HG03159 (cell line): ENCODE data around the gene MGST2.

Experiments used
- ATAC-seq: cut with Tn5 transposase; IDR thresholded peaks from one replicate; pipeline ENCODE4 v1.9.1; 2021; ENCODE audit warnings: mild to moderate bottlenecking, moderate library complexity; ENCODE audit not compliant: unreplicated experiment

MGST2 gene

DNA sequence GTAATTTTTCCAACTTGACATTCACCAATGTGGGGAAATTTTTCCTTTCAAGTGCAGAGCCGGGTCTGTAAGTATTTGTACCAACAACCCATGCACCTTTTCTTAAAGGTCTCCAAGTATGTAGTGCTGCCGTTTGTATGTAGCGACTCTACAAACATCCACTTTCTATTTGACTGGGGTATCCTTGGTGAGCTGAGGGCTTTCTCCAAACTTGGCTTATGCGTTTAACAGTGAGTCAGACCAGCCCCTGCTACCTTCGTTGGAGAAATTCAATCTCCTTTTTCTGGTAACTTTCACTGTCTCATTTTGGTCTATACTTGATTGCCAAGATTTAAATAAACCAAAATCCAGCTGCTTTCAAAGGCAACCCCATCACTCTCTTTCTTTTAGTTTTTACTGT, 34.9 kb downstream of the MGST2 start:
- ATAC-seq, result no peak

GRCh38 chr4:139704915-139705485, 39.4 kb downstream of the MGST2 start:
- ATAC-seq, result no peak

DNA sequence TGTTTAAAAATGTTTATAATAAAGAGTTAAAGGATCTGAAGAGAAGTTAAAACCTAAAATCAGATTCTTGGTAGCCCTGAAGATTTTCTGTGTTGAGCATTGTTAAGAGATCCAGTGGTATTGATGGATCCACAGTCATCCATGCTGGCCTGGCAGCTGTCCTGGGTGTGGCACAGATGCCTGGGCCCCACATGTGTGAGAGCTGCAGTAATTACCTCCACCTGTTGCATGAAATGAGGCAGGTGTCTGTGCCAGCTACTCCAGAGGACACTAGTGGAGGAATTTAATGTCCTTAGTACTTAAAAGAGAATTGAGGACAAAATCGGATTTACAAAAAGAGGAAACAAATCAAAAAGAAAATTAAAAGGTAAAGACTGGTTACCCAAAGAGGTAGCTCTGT, 44.0 kb downstream of the MGST2 start:
- no peak for ATAC-seq

DNA sequence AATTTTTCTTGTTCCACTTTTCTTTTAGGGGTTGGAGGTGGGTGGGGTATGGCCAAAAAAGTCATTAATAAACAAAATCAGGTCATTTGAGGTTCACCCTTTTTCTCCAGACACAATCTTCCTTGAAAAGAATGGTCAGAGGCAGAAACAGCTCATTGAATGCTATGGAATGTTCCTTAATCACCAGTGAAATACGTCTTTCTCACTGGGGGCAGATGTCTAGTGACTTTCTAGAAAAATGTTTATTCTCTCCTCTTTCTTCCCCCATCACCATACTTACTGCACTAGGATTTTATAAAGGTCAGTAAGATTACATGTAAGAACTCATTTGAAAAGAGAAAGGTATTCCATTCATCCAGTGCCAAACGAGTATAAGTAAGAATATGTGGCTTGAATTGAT, 44.5 kb downstream of the MGST2 start:
- no peak for ATAC-seq

DNA sequence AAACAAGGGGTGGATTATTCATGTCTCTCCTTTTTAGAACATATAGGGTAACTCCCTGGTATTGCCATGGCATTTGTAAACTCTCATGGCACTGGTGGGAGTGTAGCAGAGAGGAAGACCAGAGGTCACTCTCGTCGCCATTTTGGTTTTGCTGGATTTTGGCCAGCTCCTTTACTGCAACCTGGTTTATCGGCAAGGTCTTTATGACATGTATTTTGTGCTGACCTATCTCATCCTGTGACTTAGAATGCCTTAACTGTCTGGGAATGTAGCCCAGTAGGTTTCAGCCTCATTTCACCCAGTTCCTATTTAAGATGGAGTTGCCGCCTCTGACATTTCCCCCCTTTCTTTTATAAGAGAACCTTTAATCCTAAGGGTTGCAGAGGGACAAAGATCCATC, 45.8 kb downstream of the MGST2 start:
- no peak for ATAC-seq

DNA sequence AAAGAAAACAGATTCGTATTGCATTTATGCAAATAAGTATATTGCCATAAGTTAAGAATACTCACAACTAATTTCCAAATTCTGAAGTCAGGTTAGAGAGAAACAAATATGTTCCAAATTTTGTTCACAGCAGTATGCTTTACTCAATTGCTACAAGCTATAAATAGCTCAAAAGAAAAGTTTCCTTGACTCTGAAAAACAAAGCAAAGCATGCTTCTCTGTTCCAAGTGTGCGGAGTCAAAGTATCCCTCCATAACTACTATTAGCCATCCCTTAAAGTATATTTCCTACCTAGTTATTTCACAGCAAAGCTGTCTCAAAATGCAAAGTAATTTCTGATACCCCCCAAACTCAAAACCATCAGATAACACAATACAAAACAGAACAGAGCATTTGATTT, 47.3 kb downstream of the MGST2 start:
- ATAC-seq, result no peak

- ATAC-seq, result no peak
Measured at GRCh38 chr4:139715746-139716391, 50.2 kb downstream of the MGST2 start.

DNA sequence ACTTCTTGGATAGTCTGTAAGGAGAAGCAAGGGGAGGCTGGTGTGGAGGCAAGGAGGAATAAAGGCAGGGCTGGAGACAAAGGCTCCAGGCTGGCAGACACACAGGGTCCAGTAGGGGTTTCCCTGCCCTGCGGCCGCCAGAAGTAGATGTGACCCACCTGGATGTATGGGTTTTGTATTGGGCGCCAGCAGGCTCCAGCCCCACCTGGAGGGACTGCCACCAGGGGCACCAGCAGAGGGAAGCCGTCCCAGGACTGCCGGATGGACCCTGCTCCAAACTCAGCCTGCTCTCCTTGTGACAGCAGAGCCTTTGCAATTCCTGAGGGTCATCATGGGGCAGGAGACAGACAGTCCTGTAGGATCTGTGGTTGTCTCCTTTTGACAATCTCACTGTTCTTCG, 52.7 kb downstream of the MGST2 start:
- no peak for ATAC-seq

DNA sequence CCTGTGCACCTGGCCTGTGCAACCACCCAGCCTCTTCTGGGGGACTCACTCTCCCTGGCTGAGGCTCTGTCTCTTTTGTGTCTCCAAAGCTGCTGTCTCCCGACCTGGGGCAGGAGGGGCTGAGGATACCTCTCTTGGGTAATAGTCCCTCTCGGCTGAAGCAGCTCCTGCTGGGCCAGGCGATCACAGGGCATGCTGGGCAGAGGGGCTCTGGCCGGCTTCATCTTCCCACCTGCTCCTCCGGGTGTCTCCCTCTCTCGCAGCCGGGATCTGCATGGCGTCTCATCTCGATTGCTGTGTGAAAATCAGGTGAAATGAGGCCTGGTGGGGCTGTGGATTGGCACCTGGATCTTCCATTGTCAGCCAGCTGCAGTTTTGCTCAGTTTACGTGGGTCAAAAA, 53.2 kb downstream of the MGST2 start:
- ATAC-seq, result no peak

DNA sequence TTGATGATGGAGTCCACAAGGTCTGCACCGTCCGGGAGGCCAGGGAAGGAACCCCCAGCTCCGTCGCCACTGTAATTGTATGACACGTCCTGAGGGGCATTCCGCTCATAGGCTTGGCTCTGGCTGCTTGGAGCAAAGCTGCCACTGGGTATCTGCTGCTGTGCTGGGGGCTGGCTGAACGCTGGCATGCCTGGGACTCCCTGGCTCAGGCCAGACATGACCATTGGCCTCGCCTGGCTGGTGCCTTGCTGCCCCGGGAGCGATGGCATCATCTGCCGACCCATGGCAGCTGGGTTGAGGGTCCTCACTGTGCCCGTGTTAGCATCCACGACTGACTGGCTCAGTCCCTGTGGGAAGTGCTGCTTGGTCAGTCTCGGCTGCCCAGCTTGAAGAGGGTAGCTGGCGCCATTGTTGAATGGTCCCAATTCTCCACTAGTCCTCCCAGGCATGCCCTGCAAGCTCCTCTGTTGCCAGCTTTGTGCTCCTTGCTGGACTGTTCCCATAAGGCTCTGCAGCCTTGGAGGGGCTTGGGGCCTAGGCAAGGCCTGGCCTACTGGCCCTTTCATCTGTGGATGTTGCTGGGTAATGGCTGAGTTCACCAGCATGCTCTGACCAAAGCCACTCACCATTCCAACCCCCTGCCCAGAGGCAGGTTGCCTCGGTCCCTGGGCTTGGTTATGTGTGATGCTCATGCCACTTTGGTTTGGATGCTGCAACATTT, 53.9 kb downstream of the MGST2 start:
- ATAC-seq, result no peak

DNA sequence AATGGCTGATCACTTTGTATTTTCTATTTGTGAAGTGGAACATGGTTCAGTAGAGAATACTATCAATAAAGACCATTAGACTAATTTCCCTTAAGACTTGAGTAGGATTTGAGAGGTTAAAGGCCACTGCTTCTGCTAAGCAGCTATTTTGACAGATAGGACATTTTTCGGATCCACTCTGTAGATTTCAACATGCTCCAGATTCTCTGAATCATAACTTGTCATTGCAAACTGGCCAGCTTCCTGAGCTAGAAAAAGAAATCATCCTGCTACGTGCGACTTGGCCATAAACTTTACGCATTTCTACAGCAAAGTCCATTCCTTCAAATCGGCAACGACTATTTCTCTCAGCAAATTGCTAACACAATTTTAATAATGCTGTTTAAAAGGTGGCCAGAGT, 55.2 kb downstream of the MGST2 start:
- ATAC-seq, result no peak

DNA sequence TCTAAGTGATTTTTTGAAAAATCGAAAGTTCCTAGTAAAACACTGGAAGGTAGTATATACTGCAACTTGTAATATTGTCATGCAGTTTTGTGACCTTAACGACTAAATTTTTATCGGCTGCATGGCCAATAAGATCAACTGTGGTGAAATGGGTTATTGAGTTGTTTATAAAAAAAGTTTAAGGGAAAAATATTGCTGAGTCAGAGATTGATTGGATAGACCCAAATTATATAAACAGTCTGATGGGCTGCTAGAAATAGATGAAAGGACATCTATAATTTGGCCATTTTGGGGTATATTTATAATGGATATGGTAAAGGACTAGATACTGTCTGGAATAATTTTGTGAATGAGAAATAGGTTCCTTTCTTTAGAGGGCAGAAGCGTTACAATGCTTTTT, 56.2 kb downstream of the MGST2 start:
- ATAC-seq, result no peak

GRCh38 chr4:139725236-139725635, 59.6 kb downstream of the MGST2 start:
- no peak for ATAC-seq

- no peak for ATAC-seq
Measured at GRCh38 chr4:139726615-139727014, 61.0 kb downstream of the MGST2 start.

- ATAC-seq, result no peak
Measured at GRCh38 chr4:139728146-139728545, 62.5 kb downstream of the MGST2 start.

DNA sequence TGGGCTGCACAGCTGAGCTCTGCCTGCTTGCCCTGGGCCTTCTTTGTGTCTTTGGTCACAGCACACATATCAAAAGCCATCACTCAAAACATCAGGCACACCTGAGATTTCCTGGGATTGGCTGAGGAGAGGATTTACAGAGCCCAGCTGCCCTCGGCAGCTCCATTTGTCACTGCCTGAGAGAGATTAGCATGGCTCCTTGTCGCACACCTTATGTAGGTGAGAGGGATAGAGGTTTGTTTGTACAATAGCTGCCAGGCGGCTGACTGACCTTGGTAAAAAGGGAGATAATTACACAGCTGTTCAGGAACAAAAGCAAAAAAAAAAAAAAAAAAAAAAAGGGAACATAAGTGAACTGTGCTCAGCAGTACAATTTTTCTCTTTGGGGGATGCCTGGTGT, 63.2 kb downstream of the MGST2 start:
- no peak for ATAC-seq

- ATAC-seq, result no peak
Measured at GRCh38 chr4:139732991-139733570, 67.5 kb downstream of the MGST2 start.

DNA sequence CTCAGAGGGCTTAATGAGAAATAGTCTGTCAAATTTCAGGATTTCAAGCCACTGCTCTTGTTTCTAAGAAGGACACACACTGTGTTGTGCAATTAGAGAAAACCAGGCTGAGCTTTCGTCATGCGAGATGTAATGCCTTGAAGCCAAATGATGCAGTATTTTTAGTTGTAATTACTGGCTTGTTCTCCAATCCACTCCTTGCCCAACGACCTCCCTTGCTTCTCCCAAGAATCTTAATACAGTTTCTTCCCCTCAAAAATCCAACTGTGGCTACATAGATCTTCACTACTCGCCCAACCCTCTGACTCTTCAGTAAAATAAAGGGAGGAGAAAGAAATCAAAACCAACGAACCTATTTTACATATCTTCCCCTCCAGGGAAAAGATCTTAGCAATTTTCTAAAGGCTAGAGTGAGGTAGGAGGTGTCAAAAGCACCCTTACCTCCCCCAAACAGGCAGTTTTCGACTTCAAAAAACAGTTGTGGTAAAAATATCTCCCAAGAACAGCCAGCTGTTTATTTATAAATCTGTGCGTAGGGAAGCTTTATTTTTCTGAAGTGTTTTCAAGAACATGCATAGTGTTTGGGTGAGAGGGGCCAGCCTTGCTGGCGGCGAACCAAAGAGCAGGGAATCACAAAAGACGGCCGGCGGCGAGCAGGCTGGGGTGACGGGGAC, 68.7 kb downstream of the MGST2 start:
- no peak for ATAC-seq

DNA sequence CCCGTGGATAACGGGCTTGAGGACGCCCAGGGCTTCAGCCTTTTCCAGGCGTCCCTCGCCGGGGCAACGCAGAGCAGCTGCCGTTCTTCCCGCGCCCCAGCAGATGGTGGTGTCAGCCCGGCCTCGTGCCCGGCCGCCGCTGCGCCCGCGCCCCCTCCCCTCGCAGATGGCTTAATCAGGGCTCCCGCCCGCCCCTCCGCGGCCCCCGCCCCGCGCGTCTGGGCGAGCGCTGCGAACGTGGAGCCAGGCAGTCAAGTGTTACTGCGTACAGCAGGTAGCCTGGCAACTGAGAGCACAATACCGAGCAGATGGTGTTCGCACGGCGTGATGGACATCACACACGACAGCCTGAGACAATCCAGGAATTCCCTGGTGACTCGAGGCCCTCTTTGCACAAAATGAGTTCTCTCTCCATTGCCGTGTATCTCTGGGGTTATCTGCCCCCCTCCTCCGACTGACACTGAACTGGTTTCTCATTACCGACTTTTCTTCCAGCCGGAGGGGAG, 69.3 kb downstream of the MGST2 start:
- peak; percentile 78 for ATAC-seq

- ATAC-seq, result no peak
Measured at GRCh38 chr4:139735381-139736273, 70.0 kb downstream of the MGST2 start.
